Stomach (tissue), 9 donors: ENCODE results near the gene DCAF11. TPM values are rescaled to one million over a fixed set of nuclear protein-coding genes. Genes with fewer than 3 reads are reported as not detected.

Experiments
- DNase-seq, 2 donors: peaks; one replicate each; pipeline versions ENCODE4 v3.0.0 to v3.0.0-alpha.2; 2013 to 2019
- H3K27ac ChIP-seq, 5 donors: fragments of 200-600 bp in 4 of 5; sonication (generic) in 4 of 5; one replicate each; pipeline ENCODE4 v1.5.1; 2013 to 2019; ENCODE audit warnings: mild to moderate bottlenecking in 1 of 5, moderate library complexity in 1 of 5
- H3K27me3 ChIP-seq, 3 donors: fragments of 200-600 bp; sonication (generic); one replicate each; pipeline ENCODE4 v1.5.1; 2017 to 2019; ENCODE audit warnings: mixed run types in 1 of 3
- H3K36me3 ChIP-seq, 4 donors: fragments of 200-600 bp; sonication (generic); 1 replicate in 3 of 4; 2 replicates in 1 of 4; pipeline ENCODE4 v1.5.1; 2016 to 2019
- H3K4me1 ChIP-seq, 4 donors: fragments of 200-600 bp; sonication (generic); one replicate each; pipeline ENCODE4 v1.5.1; 2016 to 2019
- H3K4me3 ChIP-seq, 4 donors: fragments of 200-600 bp; sonication (generic) in 3 of 4; one replicate each; pipeline ENCODE4 v1.5.1; 2016 to 2019; ENCODE audit warnings: mild to moderate bottlenecking in 1 of 4
- H3K9me3 ChIP-seq, 4 donors: fragments of 200-600 bp; sonication (generic); one replicate each; pipeline ENCODE4 v1.5.1; 2016 to 2019
- EP300 ChIP-seq: sonication (generic); formaldehyde crosslinking; IDR thresholded peaks from one replicate; pipeline ENCODE4 v1.6.1; 2017; ENCODE audit warnings: antibody characterized with exemption
- POLR2A ChIP-seq, 4 donors: fragments of 450-650 bp; IDR thresholded peaks; one replicate each; pipeline ENCODE4 v1.6.1; 2016; ENCODE audit warnings: antibody characterized with exemption in 4 of 4, control low read depth in 2 of 4, mild to moderate bottlenecking in 1 of 4, moderate library complexity in 1 of 4
- POLR2AphosphoS5 ChIP-seq, 3 donors: sonication (generic); formaldehyde crosslinking; IDR thresholded peaks; one replicate each; pipeline ENCODE4 v1.6.1; 2016; ENCODE audit warnings: antibody characterized with exemption in 3 of 3
- WGBS, 5 donors: extraction: QIAGEN DNeasy Blood & Tissue Kit in 3 of 5; methylation state at CpG; one replicate each; pipeline versions ENCODE4 v1.1.5 to v1.1.7; 2013 to 2018; 5-methylcytosine and 5-hydroxymethylcytosine counted together
- intact Hi-C: fragments of 100-400 bp; cut with DNase I; formaldehyde crosslinking; loops from one replicate; pipeline ENCODE4 v1.15.1; 2023; ENCODE audit warnings: low total_unique reads
- polyA plus RNA-seq, 3 donors: library from polyadenylated mRNA; stranded (reverse); fragments of 200-250 nt; gene quantifications; one replicate each; pipeline ENCODE4 v1.2.3, GENCODE V29; 2013
- total RNA-seq, 5 donors: library from RNA; depleted of rRNA; stranded (reverse); fragments of >200 nt; gene quantifications; one replicate each; pipeline versions ENCODE4 v1.1.0 to v1.2.3, GENCODE V29; 2014 to 2016
- TF ChIP-seq, protein P1 (sequence below), 7 experiments: fragments of 450-650 bp in 4 of 7; fragments of 200-600 bp in 3 of 7; sonication (generic) in 3 of 7; IDR thresholded peaks; one replicate each; pipeline ENCODE4 v1.5.1; 2016 to 2019; ENCODE audit warnings: antibody characterized with exemption in 7 of 7, control low read depth in 2 of 7, mild to moderate bottlenecking in 1 of 7
- donor health status: healthy with polysubstance abuse.
- donor health status: Bipolar disorder and iron deficiency.
- donor health status: healthy.

Gene DCAF11
- total and polyA plus RNA-seq, 8 donors, result 27.7 to 396 (median 65.4) TPM

GRCh38 chr14:24123424-24124417, 9.1 kb downstream of the DCAF11 start:
- Histone ChIP-seq H3K4me3 (no peak overlapping the region), H3K27me3 (no peaks in the 10 kb centered on the region), H3K27ac (no peak overlapping the region), H3K9me3 (no peaks in the 10 kb centered on the region), H3K36me3 (peaks cover 57 to 65% (median 62%) of the 10 kb centered on the region in 4 donors), H3K4me1 (no peaks in the 10 kb centered on the region)
- no peak for DNase-seq
- intact Hi-C loops, result no loop called here
- 85 to 88% (median 86%) methylated on average over 9 of the region's 9 CpGs for WGBS, 5 donors
- TF ChIP-seq POLR2A (IDR thresholded peaks at IDR 0.05), result no peak

DNA sequence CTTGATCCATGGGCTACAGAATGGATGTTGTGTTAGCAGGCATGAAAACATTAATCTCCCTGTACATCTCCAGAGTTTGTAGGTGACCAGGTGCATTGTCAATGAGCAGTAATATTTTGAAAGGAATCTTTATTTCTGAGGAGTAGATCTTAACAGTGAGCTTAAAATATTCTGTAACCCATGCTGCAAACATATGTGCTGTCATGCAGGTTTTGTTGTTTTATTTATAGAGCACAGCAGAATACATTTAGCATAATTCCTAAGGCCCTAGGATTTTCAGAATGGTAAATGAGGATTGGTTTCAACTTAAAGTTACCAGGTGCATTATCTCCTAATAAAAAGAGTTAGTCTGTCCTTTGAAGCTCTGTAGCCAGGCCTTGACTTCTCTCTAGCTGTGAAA, 12.4 kb downstream of the DCAF11 start:
- TF ChIP-seq POLR2AphosphoS5 (IDR thresholded peaks at IDR 0.05) (no peak), EP300 (no peak), POLR2A (IDR thresholded peaks at IDR 0.05) (no peak)
- TF ChIP-seq, protein P1, sequence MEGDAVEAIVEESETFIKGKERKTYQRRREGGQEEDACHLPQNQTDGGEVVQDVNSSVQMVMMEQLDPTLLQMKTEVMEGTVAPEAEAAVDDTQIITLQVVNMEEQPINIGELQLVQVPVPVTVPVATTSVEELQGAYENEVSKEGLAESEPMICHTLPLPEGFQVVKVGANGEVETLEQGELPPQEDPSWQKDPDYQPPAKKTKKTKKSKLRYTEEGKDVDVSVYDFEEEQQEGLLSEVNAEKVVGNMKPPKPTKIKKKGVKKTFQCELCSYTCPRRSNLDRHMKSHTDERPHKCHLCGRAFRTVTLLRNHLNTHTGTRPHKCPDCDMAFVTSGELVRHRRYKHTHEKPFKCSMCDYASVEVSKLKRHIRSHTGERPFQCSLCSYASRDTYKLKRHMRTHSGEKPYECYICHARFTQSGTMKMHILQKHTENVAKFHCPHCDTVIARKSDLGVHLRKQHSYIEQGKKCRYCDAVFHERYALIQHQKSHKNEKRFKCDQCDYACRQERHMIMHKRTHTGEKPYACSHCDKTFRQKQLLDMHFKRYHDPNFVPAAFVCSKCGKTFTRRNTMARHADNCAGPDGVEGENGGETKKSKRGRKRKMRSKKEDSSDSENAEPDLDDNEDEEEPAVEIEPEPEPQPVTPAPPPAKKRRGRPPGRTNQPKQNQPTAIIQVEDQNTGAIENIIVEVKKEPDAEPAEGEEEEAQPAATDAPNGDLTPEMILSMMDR (IDR thresholded peaks at IDR 0.05), result no peak
- Histone ChIP-seq H3K27me3 (no peaks in the 10 kb centered on the region), H3K27ac (no peak overlapping the region), H3K36me3 (peaks cover 26 to 32% (median 29%) of the 10 kb centered on the region in 4 donors), H3K9me3 (no peaks in the 10 kb centered on the region), H3K4me3 (no peak overlapping the region), H3K4me1 (peaks cover 0 to 15% (median 12%) of the 10 kb centered on the region in 4 donors)
- no peak for DNase-seq
- intact Hi-C loops, result no loop called here

DNA sequence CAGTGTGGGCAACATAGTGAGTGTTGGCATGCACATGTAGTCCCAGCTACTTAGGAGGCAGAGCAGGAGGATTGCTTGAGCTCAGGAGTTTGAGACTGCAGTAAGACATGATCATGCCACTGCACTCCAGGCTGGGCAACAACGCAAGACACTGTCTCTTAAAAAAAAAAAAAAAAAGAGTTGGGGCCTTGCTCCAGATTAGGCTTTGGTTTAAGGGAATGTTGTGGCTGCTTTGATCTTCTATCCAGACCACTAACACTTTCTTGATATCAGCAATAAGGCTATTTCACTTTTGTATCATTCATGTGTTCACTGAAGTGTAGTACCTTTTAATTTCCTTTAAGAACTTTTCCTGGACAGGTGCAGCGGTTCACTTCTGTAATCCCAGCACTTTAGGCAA, 13.1 kb downstream of the DCAF11 start:
- DNase-seq, result no peak
- Histone ChIP-seq H3K4me1 (peaks cover 0 to 22% (median 19%) of the 10 kb centered on the region in 4 donors), H3K9me3 (no peaks in the 10 kb centered on the region), H3K27me3 (no peaks in the 10 kb centered on the region), H3K27ac (no peak overlapping the region), H3K36me3 (peaks cover 18 to 25% (median 22%) of the 10 kb centered on the region in 4 donors), H3K4me3 (no peak overlapping the region)
- intact Hi-C loops, result no loop called here
- WGBS, 5 donors, result 83 to 95% (median 90%) methylated on average over 2 of the region's 2 CpGs
- TF ChIP-seq EP300, result no peak
- TF ChIP-seq POLR2A (IDR thresholded peaks at IDR 0.05), result no peak
- TF ChIP-seq, protein P1 (IDR thresholded peaks at IDR 0.05), result no peak
- no peak for TF ChIP-seq POLR2AphosphoS5 (IDR thresholded peaks at IDR 0.05)

DNA sequence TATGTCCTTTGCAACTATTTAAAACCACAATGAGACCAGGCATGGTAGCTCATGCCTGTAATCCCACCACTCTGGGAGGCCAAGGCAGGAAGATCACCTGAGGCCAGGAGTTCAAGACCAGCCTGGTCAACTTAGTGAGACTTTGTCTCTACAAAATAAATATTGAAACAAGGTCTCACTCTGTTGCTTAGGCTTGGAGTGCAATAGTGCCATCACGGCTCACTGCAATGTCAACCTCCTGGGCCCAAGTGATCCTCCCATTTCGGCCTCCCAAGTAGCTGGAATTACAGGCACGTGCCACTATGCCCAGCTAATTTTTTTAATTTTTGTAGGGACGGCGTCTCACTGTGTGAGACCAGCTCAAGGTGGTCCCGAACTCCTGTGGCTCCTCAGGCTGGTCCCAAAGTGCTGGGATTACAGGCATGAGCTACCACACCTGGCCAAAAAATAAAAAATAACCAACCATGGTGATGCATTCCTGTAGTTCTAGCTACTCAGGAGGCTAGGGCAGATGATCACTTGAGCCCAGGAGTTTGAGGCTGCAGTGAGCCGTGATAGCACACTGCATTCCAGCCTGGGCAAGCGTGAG, 14.9 kb downstream of the DCAF11 start:
- Histone ChIP-seq H3K9me3 (no peaks in the 10 kb centered on the region), H3K27me3 (no peaks in the 10 kb centered on the region), H3K36me3 (peaks cover under 1 to 7% (median 4%) of the 10 kb centered on the region in 4 donors), H3K4me1 (peaks cover 0 to 25% (median 22%) of the 10 kb centered on the region in 4 donors), H3K27ac (no peak overlapping the region), H3K4me3 (no peak overlapping the region)
- TF ChIP-seq EP300 (no peak), POLR2AphosphoS5 (IDR thresholded peaks at IDR 0.05) (no peak), POLR2A (IDR thresholded peaks at IDR 0.05) (no peak)
- TF ChIP-seq, protein P1 (IDR thresholded peaks at IDR 0.05), result no peak
- DNase-seq, result no peak
- 87 to 96% (median 96%) methylated on average over 8 of the region's 8 CpGs for WGBS, 5 donors
- intact Hi-C loops, result no loop called here
